ENCODE results near the gene ZCCHC3. TPM values are rescaled to one million over a fixed set of nuclear protein-coding genes. Genes with fewer than 3 reads are reported as not detected.

Gene ZCCHC3
- total RNA-seq, 1 donor = 11.6 TPM

DNA sequence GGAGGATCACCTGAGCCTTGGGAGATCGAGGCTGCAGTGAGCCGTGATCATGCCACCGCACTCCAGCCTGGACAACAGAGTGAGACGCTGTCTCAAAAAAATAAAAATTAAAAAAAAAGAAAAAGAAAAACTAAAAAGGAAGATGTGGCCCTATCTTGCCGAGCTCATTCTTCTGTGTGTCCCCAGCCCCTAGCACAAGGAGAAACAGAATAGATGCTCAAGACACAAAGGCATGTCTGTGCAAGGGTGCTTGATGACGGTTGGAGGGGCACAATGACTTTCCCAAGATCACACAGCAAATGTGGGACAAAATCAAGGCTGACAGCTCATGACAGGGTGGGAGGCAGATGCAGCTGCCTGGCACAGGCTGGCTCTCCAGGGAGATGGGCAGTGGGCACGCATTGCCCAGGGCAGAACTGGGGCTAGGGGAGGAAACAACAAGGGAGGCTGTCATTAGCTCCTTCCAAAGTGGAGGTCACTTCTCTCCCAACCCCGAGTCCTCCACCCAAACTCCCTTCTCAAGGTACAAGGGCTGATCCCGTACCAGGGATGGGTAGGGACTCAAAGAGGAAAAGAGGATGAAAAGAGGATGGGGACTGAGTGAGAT is 48.8 kb downstream of the ZCCHC3 start:
- no peak for DNase-seq (ENCODE audit: low read depth)
- TF ChIP-seq, protein P1, sequence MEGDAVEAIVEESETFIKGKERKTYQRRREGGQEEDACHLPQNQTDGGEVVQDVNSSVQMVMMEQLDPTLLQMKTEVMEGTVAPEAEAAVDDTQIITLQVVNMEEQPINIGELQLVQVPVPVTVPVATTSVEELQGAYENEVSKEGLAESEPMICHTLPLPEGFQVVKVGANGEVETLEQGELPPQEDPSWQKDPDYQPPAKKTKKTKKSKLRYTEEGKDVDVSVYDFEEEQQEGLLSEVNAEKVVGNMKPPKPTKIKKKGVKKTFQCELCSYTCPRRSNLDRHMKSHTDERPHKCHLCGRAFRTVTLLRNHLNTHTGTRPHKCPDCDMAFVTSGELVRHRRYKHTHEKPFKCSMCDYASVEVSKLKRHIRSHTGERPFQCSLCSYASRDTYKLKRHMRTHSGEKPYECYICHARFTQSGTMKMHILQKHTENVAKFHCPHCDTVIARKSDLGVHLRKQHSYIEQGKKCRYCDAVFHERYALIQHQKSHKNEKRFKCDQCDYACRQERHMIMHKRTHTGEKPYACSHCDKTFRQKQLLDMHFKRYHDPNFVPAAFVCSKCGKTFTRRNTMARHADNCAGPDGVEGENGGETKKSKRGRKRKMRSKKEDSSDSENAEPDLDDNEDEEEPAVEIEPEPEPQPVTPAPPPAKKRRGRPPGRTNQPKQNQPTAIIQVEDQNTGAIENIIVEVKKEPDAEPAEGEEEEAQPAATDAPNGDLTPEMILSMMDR (IDR thresholded peaks at IDR 0.05; ENCODE audit: insufficient read depth, low read length) = no peak

DNA sequence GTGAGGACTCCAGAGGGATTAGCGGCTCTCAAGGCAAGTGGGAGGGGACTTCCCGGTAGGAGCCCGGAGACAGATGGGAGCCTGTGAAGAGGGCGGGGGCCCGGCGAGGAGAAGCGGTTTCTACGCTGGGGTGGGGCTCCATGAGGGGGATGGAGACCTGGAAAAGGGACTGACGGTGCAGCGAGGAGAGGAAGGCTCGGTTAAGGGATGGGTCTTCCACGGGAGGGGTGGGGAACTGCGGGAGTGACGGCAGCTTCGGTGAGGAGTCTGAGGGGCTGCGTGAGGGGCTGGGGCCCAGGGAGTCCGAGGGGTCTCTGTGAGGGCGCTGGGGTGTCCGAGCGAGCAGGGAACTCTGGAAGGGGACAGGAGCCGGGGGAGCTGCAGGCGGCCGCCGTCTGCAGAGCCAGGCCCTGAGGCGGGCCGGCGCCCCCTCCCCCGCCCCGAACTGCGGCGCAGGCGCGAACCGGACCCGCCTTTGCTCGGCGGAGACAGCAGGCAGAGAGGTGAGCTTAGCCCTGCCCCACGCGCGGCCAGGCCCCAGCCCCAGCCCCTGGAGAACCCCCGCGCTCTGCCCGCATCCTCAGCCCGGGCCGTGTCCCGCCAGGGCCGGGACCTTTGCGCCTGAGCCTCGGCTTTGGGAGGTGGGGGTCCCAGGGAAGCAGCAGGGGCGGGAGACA is 49.4 kb downstream of the ZCCHC3 start, which contains the start of gene NRSN2:
NRSN2 (plus strand) TSS at position 472 of the 677 bp plus-strand sequence. CDS start 2,533 bp downstream, outside the sequence.
- DNase-seq (ENCODE audit: low read depth) = peak; percentile 64

More for the DNA sequence above, 48.8 kb downstream of the ZCCHC3 start:
- H3K4me3 ChIP-seq (ENCODE audit: low read depth, low read length) = peak overlapping the region; percentile 86

DNA sequence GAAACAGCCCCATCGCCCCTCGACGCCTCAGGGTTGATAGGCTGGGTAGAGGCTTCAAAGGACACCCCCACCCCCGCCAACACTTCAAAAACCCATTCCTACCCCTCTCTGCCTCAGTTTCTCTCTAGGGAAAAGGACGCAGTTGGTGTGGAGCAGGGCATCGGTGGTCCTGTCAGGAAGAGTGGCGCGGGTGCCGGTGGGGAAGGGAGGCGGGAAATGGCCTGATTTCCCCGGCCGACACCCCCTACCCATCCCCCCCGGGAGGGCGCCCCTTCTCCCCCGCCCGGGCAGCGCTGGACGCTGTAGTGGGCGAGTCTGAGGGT is 49.9 kb downstream of the ZCCHC3 start:
- DNase-seq (ENCODE audit: low read depth) = no peak
- H3K4me3 ChIP-seq (ENCODE audit: low read depth, low read length) = peak overlapping the region; percentile 86
- TF ChIP-seq, protein P1 (IDR thresholded peaks at IDR 0.05; ENCODE audit: insufficient read depth, low read length) = no peak

More for the DNA sequence above, 49.4 kb downstream of the ZCCHC3 start, which contains the start of gene NRSN2:
- TF ChIP-seq, protein P1 (IDR thresholded peaks at IDR 0.05; ENCODE audit: insufficient read depth, low read length) = no peak
- H3K4me3 ChIP-seq (ENCODE audit: low read depth, low read length) = peak within 1 kb of the TSS; percentile 86

DNA sequence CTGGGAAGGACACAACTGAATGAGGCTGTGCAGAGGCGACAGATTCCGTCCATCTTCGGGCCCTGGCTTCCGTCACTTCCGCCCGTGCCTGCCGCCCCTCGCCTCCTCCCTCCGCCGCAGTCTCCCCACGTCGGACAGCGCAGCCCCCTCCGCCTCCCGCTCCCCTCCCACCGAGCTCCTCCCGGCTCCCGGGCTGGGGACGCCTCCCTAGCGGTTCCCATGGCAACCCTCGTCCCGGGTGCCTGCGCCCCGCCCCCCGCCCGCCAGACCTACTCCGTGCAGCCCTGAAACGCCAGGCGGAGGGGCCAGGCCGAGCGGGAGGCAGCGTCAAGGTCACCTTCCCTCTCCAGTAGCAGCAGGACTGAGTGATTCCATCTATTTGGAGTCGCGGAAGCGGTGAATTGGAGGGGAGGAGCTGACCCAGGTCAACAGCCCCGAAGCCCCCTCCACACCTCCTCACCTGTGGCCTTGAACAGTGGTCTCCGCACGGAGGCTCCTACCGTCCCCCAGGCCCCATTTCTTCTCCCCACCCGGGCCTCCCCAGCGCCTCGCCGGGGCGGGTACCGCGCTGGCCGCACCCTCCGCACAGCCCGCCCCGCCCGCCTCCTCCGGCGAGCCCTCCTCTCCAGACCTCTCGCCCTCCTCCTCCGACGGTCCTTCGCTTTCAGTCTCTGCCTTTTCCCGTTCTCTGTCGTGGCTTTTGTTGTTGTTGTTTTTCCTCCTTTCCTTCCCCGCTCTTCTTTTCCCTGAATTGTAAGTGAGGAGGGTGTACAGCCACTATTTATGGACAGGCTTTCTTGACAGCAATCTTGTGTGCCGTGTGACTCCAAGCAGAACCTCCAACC is 50.5 kb downstream of the ZCCHC3 start:
- H3K4me3 ChIP-seq (ENCODE audit: low read depth, low read length) = peak overlapping the region; percentile 86
- DNase-seq (ENCODE audit: low read depth) = peak; percentile 89
- TF ChIP-seq, protein P1 (IDR thresholded peaks at IDR 0.05; ENCODE audit: insufficient read depth, low read length) = no peak

DNA sequence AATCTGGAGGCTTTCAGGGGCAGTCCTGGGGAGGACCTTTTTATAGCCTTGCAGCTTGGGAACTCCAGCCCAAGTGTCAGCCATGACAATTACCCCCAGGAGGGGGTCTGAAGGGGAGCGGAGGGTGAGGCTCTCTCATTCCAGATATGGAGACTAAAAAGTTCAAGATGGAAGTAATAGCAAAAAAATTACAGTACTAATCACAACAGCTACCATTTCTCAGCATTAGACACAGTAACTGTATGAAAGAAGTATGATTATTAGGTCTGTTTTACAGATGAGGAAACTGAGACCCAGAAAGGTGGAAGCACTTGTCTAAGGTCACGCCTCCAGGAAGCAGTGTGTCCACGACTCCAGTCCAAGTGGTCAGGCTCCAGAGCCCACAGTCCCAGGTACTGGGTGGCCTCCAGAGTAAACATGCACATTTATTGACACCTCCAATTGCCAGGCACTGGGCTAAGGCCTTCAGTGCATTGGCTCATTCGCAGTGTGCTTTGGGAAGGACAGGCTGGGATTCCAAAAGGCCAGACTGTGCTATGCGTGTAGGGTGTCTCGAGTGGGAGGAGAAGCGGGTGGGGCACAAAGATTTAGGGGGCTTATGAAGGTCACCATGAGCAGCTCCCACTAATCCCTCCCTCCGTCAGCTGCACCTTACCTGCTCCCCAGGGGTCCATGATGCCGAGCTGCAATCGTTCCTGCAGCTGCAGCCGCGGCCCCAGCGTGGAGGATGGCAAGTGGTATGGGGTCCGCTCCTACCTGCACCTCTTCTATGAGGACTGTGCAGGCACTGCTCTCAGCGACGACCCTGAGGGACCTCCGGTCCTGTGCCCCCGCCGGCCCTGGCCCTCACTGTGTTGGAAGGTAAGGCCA is 51.8 kb downstream of the ZCCHC3 start:
- no peak overlapping the region for H3K4me3 ChIP-seq (ENCODE audit: low read depth, low read length)
- DNase-seq (ENCODE audit: low read depth) = no peak
- TF ChIP-seq, protein P1 (IDR thresholded peaks at IDR 0.05; ENCODE audit: insufficient read depth, low read length) = no peak

Other genes starting within 250 kb of the ZCCHC3 start
- gene DEFB125, start 209.9 kb upstream of the ZCCHC3 start, total RNA-seq (ENCODE audit: low replicate concordance) = not detected in 2 replicates
- gene DEFB126, start 155.0 kb upstream of the ZCCHC3 start, total RNA-seq (ENCODE audit: low replicate concordance) = not detected in 2 replicates
- not detected in 2 replicates for gene DEFB127, start 140.1 kb upstream of the ZCCHC3 start, total RNA-seq (ENCODE audit: low replicate concordance)
- not detected in 2 replicates for gene DEFB128, start 107.9 kb upstream of the ZCCHC3 start, total RNA-seq (ENCODE audit: low replicate concordance)
- not detected in 2 replicates for gene DEFB129, start 70.3 kb upstream of the ZCCHC3 start, total RNA-seq (ENCODE audit: low replicate concordance)
- not detected in 2 replicates for gene DEFB132, start 39.8 kb upstream of the ZCCHC3 start, total RNA-seq (ENCODE audit: low replicate concordance)
- gene C20orf96, start 6.8 kb upstream of the ZCCHC3 start, total RNA-seq (ENCODE audit: low replicate concordance) = 0.98 and 2.4 TPM in 2 replicates
- gene SOX12, start 28.0 kb downstream of the ZCCHC3 start, total RNA-seq (ENCODE audit: low replicate concordance) = 7.7 and 15.9 TPM in 2 replicates
- gene NRSN2, start 49.5 kb downstream of the ZCCHC3 start, total RNA-seq (ENCODE audit: low replicate concordance) = 34.2 and 50.9 TPM in 2 replicates
- gene TRIB3, start 83.2 kb downstream of the ZCCHC3 start, total RNA-seq (ENCODE audit: low replicate concordance) = 71.0 and 72.8 TPM in 2 replicates
- gene RBCK1, start 110.7 kb downstream of the ZCCHC3 start, total RNA-seq (ENCODE audit: low replicate concordance) = 60.7 and 75.3 TPM in 2 replicates
- 27.1 and 34.4 TPM in 2 replicates for gene TBC1D20, start 165.0 kb downstream of the ZCCHC3 start, total RNA-seq (ENCODE audit: low replicate concordance)
- 84.6 and 147 TPM in 2 replicates for gene CSNK2A1, start 246.2 kb downstream of the ZCCHC3 start, total RNA-seq (ENCODE audit: low replicate concordance)